GM18498 (cell line): ENCODE measurements around the gene RFNG.
"Not testable (repeated sequence)": the region's sequence is repeated elsewhere in the genome, so short reads cannot be mapped to it uniquely, and the experiment has no call there.

ENCODE experiments used
- ATAC-seq: cut with Tn5 transposase; IDR thresholded peaks from one replicate; pipeline ENCODE4 v1.9.1; 2021; ENCODE audit warnings: mild to moderate bottlenecking, moderate library complexity; ENCODE audit not compliant: unreplicated experiment

Gene RFNG

GRCh38 chr17:82046903-82047302 is 4.7 kb downstream of the RFNG start:
- ATAC-seq, result no peak

DNA sequence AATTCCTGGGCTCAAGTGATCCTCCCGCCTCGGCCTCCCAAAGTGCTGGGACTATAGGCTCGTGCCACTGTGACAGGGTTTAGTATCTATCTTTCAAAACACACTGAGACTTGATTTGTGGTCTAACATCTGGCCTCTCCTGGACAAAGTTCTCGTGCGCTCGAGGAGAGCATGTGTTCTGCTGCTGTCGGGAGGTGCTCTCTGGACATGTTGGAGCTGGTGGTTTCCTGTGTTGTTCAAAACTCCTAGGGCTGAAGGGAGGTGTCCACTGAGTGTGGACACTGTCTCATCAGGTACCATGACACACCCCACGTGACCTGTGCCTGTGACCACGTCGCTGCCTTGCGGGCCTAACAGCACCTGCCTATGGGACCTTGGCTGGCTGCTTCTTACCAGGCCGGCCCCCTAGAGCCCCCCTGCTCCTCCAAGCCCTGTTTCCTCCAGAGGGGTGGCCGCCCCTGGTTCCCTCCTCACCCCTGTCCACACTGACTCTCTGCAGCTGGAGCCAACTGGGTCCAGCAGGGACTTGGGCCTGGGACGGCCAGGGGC is 5.6 kb downstream of the RFNG start:
- ATAC-seq, result no peak

GRCh38 chr17:82043507-82043906 is 8.1 kb downstream of the RFNG start:
- ATAC-seq, result no peak

- ATAC-seq, result no peak
Observed at GRCh38 chr17:82042649-82043048, 9.0 kb downstream of the RFNG start.

GRCh38 chr17:82041144-82041814 is 10.3 kb downstream of the RFNG start:
- ATAC-seq, result no peak

DNA sequence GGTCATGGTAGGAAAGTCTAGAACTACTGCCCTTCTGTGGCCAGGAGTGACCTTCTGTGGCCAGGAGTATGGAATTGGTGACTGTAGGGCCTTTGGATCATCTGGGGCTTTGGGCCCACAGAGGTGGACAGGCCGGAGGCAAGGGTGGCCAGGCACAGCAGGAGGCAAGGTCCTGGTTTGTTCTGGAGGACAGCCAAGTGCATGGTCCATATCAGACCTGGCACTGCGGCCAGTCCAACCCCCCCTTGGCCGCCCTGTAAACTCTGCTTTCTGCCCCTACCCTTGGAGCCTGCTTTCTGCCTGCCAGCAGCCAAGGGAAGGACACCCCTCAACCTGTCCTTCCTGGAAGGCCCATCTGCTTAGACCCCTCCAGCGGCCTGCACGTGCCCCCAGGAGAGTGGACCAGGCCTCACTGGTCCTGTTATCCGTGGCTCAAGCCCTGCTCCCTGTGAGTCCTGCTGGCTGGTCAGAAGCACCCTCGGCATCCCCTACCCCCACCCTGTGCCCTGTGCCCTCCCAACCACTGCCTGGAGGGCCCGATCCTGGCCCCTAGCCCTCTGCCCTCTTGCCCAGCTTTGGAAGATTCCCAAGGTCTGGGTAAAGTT is 11.8 kb downstream of the RFNG start:
- no peak for ATAC-seq

- not testable (repeated sequence) for ATAC-seq
Observed at GRCh38 chr17:82038796-82039409, 12.7 kb downstream of the RFNG start.

- no peak for ATAC-seq
Observed at GRCh38 chr17:82037889-82038195, 13.8 kb downstream of the RFNG start.

- ATAC-seq, result peak; percentile 90
Observed at GRCh38 chr17:82037092-82037888, 14.3 kb downstream of the RFNG start, which contains the start of gene DCXR. Gene DCXR (minus strand): TSS chr17:82037697. CDS start chr17:82037682, 15 bp downstream.

GRCh38 chr17:82036634-82037091 is 14.9 kb downstream of the RFNG start:
- no peak for ATAC-seq

DNA sequence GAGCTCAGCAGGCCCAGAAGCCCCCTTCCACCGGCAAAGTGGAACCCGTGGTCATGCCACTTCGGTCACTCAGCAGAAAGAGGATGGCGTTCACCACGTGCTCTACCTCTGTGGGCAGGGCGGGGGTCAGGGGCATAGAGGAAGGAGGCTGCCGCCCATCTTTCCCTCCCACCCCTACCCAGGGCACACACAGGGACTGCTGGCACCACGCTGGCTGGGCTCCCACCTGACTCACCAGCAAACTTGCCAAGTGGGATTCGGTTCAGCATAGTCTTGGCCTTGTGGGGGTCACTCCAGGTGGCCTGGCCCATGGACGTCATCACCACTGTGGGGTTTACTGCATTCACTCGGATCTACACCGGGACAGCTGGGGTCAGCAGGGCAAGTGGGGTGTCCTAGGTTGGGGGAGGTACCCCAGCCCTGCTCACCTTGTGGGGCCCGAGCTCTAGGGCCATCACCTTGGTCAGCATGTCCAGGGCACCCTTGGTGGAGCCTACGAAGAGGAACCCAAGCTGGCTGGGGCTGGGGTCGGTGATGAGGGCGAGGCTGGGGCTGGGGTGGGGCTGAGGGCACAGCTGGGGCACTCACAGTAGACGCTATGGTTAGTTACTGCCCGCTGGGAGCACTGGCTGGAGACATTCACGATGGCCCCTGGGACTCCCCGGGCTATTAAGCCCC is 15.5 kb downstream of the RFNG start:
- ATAC-seq, result no peak

DNA sequence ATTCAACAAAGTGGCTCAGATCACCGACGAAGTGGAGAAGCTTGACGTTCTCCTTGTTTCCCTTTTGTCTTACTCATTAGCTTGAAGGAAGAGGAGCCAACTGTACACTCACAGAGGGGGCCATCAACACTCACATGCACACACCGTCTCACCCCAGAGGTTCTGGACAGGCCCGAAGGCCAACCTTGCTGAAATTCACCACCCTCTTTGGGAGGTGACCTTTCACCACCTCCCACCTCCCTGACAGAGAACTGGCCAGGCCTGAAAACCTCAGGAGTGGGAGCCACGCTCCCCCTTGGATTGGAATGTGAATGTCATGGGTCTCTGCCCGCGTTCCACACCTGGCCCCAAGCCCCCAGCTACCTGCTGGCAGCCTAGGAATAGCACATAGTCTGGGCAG is 16.1 kb downstream of the RFNG start:
- ATAC-seq, result no peak

GRCh38 chr17:82034371-82035011 is 17.1 kb downstream of the RFNG start:
- no peak for ATAC-seq

- ATAC-seq, result no peak
Observed at GRCh38 chr17:82033359-82034085, 18.1 kb downstream of the RFNG start.

GRCh38 chr17:82031885-82032627 is 19.6 kb downstream of the RFNG start:
- no peak for ATAC-seq

DNA sequence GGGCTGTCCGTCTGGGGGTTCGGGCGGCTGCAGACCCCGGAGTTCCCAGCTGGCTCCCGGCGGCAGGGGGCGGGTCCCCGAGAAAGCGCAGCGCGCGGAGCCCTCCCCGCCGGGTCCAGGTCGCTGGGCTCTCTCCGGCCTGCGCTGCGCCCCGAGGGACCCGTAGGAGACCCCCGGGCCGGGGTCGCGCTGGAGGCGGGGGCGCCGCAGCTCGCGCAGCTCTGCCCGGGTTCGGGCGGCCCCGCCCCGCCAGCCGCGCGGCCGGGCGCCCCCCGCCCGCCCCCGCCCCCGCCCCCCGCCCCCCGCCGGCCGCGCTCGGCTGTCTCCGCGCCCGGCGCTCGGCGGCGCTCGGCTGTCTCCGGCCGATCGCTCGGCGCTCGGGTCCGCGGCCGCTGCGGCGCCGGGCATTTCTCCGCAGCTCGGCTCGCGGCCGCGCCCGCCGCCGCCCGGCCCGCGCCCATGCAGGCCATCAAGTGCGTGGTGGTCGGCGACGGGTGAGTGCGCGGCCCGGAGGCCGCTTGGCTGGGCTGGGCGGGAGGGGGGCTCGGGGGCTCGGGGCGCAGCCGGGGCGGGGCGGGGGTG is 20.2 kb downstream of the RFNG start, which contains the start of gene RAC3:
RAC3 (plus strand) TSS at position 376 of the 582 bp plus-strand sequence; CDS start at position 460, 84 bp downstream.
- ATAC-seq, result no peak

DNA sequence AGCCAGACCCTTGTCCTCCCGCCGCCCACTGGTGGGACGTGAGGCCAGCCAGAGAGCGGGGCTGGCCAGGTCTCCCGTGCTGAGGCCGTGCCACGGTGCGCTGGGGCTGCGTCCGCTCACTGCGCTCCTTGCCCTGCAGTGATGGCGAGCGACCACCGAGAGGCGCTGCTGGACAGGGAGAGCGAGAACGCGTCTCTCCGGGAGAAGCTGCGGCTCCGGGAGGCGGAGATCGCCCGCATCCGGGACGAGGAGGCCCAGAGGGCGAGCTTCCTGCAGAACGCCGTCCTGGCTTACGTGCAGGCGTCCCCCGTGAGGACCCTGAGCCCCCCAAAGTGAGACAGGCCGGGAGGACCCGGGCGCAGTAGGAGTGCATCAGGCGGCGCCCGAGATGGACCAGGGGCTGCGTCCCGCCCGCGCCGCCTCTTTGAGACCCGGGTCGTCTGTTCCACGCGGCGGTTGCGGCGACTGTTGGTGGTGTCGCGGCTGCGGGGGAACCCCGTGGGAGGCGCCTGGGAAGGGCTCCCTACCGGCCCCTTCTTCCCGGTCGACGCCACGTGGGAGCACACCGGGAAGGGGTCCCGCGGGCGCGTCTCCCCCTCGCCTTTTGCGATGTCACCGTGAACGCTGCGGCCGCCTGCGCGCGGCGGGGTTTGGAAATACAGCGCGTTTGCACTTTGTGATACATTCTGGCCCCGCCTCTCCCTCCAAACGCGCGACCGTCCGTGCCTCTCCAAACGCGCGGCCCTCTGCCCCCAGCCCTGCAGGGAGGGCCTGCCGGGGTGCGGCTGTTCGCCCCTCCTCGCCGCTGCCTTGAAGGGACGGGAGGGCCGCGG is 20.9 kb downstream of the RFNG start:
- ATAC-seq, result no peak
